OCI-LY1 (cell line): ENCODE measurements around the gene NREP.

Experiments
- H2AFZ ChIP-seq: fragments of 200-600 bp; sonication (generic), shearing (Covaris generic); 2 replicates; pipeline ENCODE4 v1.6.0; 2014; ENCODE audit warnings: antibody characterized with exemption, mild to moderate bottlenecking, low read length
- H3F3A ChIP-seq: fragments of 200-600 bp; sonication (generic), shearing (Covaris generic); 2 replicates; pipeline ENCODE4 v1.6.0; 2014; ENCODE audit warnings: mild to moderate bottlenecking, antibody characterized with exemption, low read length, moderate library complexity; ENCODE audit not compliant: insufficient read depth
- H3K27ac ChIP-seq: fragments of 200-600 bp; sonication (generic); 2 replicates; pipeline ENCODE4 v1.5.1; 2014; ENCODE audit warnings: low read length, mixed run types, mild to moderate bottlenecking, low read depth; ENCODE audit not compliant: poor library complexity, severe bottlenecking
- H3K27me3 ChIP-seq: fragments of 200-600 bp; sonication (generic); 2 replicates; pipeline ENCODE4 v1.6.0; 2014; ENCODE audit warnings: antibody characterized with exemption, mild to moderate bottlenecking, low read length, moderate library complexity; ENCODE audit not compliant: insufficient read depth
- H3K36me3 ChIP-seq: fragments of 200-600 bp; sonication (generic); 2 replicates; pipeline ENCODE4 v1.6.1; 2014; ENCODE audit warnings: mild to moderate bottlenecking, antibody characterized with exemption, low read length, moderate library complexity, mixed read lengths; ENCODE audit not compliant: insufficient read depth
- H3K4me1 ChIP-seq: fragments of 200-600 bp; sonication (generic); 2 replicates; pipeline ENCODE4 v1.5.1; 2014; ENCODE audit warnings: mild to moderate bottlenecking, low read length, moderate library complexity; ENCODE audit not compliant: insufficient read depth, severe bottlenecking
- H3K4me2 ChIP-seq: fragments of 200-600 bp; sonication (generic), shearing (Covaris generic); 2 replicates; pipeline ENCODE4 v1.6.1; 2014; ENCODE audit warnings: low read length
- H3K4me3 ChIP-seq: fragments of 200-600 bp; sonication (generic); 2 replicates; pipeline ENCODE4 v1.5.1; 2014; ENCODE audit warnings: low read length, low read depth, mild to moderate bottlenecking, mixed read lengths; ENCODE audit not compliant: poor library complexity, severe bottlenecking
- H3K79me2 ChIP-seq: fragments of 200-600 bp; shearing (Covaris generic); 2 replicates; pipeline ENCODE4 v1.6.1; 2016; ENCODE audit warnings: mixed run types, low read length, mixed read lengths; ENCODE audit not compliant: insufficient read depth
- H3K9ac ChIP-seq: fragments of 200-600 bp; sonication (generic), shearing (Covaris generic); 2 replicates; pipeline ENCODE4 v1.6.1; 2014; ENCODE audit warnings: mild to moderate bottlenecking, low read length, mixed read lengths
- H3K9me2 ChIP-seq: fragments of 200-600 bp; sonication (generic), shearing (Covaris generic); 2 replicates; pipeline ENCODE4 v1.6.1; 2014; ENCODE audit warnings: low read depth, mild to moderate bottlenecking, low read length, mixed read lengths
- H3K9me3 ChIP-seq: fragments of 200-600 bp; shearing (Covaris generic); 2 replicates; pipeline ENCODE4 v1.6.1; 2014; ENCODE audit warnings: low read length, mixed read lengths
- H4K20me1 ChIP-seq: fragments of 200-600 bp; sonication (generic), shearing (Covaris generic); 2 replicates; pipeline ENCODE4 v1.6.0; 2016; ENCODE audit warnings: mild to moderate bottlenecking, low read length; ENCODE audit not compliant: insufficient read depth
- CTCF ChIP-seq: fragments of 200-600 bp; sonication (generic), shearing (Covaris generic); IDR thresholded peaks from 2 replicates; pipeline ENCODE4 v1.5.1; 2017; ENCODE audit warnings: mild to moderate bottlenecking, antibody characterized with exemption, low read length, moderate library complexity, mixed read lengths
- EZH2 ChIP-seq: fragments of 200-600 bp; sonication (generic), shearing (Covaris generic); IDR thresholded peaks from 2 replicates; pipeline ENCODE4 v1.8.0; 2017; ENCODE audit warnings: borderline replicate concordance, mixed run types, mild to moderate bottlenecking, antibody characterized with exemption, low read length, moderate library complexity, mixed read lengths

Gene NREP

DNA sequence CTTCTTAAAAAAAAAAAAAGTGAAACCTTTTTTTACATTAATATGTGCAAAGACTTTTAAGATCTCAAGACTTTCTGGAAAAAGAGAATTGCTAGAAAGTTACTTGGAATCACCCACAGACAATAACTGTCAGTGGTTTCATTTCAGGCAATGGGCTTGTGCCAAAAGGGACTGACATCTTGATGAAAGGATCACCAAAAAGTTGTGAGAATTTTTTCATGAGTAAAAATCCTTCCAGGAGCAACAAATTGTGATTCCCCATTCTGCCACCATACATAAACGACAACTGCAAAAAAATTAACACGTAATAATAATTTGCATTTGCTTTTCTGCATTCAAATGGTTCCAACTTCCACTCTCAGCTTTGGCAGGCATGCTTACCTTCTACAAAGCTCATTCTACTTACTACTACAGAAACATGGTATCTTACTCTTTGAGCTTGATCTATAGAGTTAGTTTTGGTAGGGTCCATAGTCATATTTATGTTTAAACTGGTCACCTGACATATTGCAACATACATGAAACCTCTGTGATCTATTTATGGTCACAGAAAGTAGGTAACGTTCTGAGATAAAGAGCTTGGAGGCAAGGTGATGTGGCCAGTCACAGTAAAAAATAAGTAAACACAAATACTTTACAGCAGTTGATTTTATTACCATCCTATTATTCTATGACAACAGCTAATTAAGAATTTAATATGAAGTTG lies 3.0 kb downstream of the NREP start:
- Histone ChIP-seq H3K9ac (no peak overlapping the region), H3K27me3 (no peaks in the 10 kb centered on the region), H3K27ac (no peak overlapping the region), H3K4me1 (peaks cover 35% of the 10 kb centered on the region), H3K4me3 (no peak overlapping the region), H3K9me3 (no peaks in the 10 kb centered on the region), H2AFZ (no peak overlapping the region), H3K79me2 (peaks cover 12% of the 10 kb centered on the region), H3K36me3 (peaks cover 44% of the 10 kb centered on the region), H3F3A (no peaks in the 10 kb centered on the region), H4K20me1 (no peaks in the 10 kb centered on the region), H3K4me2 (peak overlapping the region; percentile 71; the same call in 1 of the 2 replicates), H3K9me2 (no peaks in the 10 kb centered on the region)
- TF ChIP-seq CTCF: no peak
- TF ChIP-seq EZH2: no peak

- Histone ChIP-seq H2AFZ (no peak overlapping the region), H3K9me2 (no peaks in the 10 kb centered on the region), H4K20me1 (no peaks in the 10 kb centered on the region), H3F3A (no peaks in the 10 kb centered on the region), H3K4me2 (no peak overlapping the region), H3K4me1 (peaks cover 23% of the 10 kb centered on the region), H3K9ac (no peak overlapping the region), H3K4me3 (no peak overlapping the region), H3K9me3 (no peaks in the 10 kb centered on the region), H3K79me2 (peaks cover 12% of the 10 kb centered on the region), H3K27ac (no peak overlapping the region), H3K27me3 (no peaks in the 10 kb centered on the region), H3K36me3 (peaks cover 55% of the 10 kb centered on the region)
- no peak for TF ChIP-seq CTCF
- TF ChIP-seq EZH2: no peak
Measured at GRCh38 chr5:111752426-111752965, 4.5 kb downstream of the NREP start.

DNA sequence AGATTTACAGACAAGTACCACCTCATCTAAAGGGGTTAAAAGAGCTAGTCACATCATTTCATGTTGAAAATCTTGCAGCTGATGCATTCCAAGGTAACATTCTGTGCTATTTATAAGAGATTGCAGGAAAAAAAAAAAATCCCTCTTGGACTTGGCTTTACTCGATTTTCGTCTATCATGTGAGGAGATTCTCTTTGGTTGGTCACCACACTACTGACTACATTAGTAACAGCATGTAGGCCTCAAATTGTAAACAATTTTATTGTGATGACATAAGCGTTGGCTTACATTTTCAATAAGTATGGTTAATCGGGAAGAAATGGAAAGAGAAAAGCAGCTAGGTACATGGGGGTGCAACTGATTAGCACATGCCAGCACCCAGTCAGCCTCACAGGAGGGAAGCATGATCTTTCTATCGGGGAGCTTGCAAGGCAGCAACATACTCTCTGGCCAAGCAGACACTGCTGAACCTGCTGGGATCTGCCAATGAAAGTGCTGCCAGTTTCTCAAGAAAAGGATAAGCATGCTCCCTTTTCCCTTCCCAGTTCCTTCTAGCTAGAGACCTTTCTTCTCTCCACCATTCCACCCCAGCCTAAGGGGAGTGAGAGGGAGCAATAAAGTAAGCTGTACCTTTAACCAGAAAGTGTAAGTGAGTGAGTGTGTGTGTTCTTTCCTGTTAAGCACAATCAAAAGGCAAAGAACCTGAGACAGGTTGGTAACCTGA lies 7.5 kb downstream of the NREP start:
- Histone ChIP-seq H3K9ac (no peak overlapping the region), H3K27ac (no peak overlapping the region), H3K9me3 (no peaks in the 10 kb centered on the region), H2AFZ (no peak overlapping the region), H3K4me3 (no peak overlapping the region), H3K9me2 (no peaks in the 10 kb centered on the region), H3K4me2 (no peak overlapping the region), H3K36me3 (peaks cover 53% of the 10 kb centered on the region), H3F3A (no peaks in the 10 kb centered on the region), H3K27me3 (no peaks in the 10 kb centered on the region), H3K79me2 (no peaks in the 10 kb centered on the region; the same call in 1 of the 2 replicates), H4K20me1 (no peaks in the 10 kb centered on the region), H3K4me1 (peaks cover 12% of the 10 kb centered on the region)
- no peak for TF ChIP-seq EZH2
- TF ChIP-seq CTCF: no peak
